Prostate gland (tissue), 2 donors: Measurements from ENCODE around the gene TYMP. TPM values are rescaled to one million over a fixed set of nuclear protein-coding genes. Genes with fewer than 3 reads are reported as not detected.

Source experiments
- DNase-seq: peaks from one replicate; pipeline ENCODE4 v3.0.0-alpha.2; 2019; ENCODE audit warnings: low spot score
- H3K27ac ChIP-seq, 2 donors: fragments of 200-600 bp; sonication (generic); 2 replicates each; pipeline ENCODE4 v1.5.1; 2017 to 2019
- H3K27me3 ChIP-seq: fragments of 200-600 bp; sonication (generic); replicated peaks from 2 replicates; pipeline ENCODE4 v1.5.1; 2019; ENCODE audit not compliant: insufficient read depth
- H3K36me3 ChIP-seq, 2 donors: fragments of 200-600 bp; sonication (generic); 1 replicate in 1 of 2; 2 replicates in 1 of 2; pipeline versions ENCODE4 v1.5.1 to v1.8.1; 2017 to 2019
- H3K4me1 ChIP-seq: fragments of 200-600 bp; sonication (generic); replicated peaks from 2 replicates; pipeline ENCODE4 v1.5.1; 2019
- H3K4me3 ChIP-seq, 2 donors: fragments of 200-600 bp; sonication (generic); 2 replicates each; pipeline ENCODE4 v1.5.1; 2017 to 2019
- H3K9me3 ChIP-seq: fragments of 200-600 bp; sonication (generic); 2 replicates; pipeline ENCODE4 v1.5.1; 2017
- CTCF ChIP-seq, 4 experiments: fragments of 200-600 bp in 2 of 4; fragments of 450-650 bp in 2 of 4; sonication (generic) in 2 of 4; IDR thresholded peaks; 1 replicate in 3 of 4; 2 replicates in 1 of 4; pipeline ENCODE4 v1.5.1; 2016 to 2019; ENCODE audit warnings: antibody characterized with exemption in 4 of 4, mild to moderate bottlenecking in 2 of 4, moderate library complexity in 2 of 4
- POLR2A ChIP-seq: fragments of 450-650 bp; IDR thresholded peaks from one replicate; pipeline ENCODE4 v1.6.1; 2016; ENCODE audit warnings: antibody characterized with exemption, mild to moderate bottlenecking
- POLR2AphosphoS5 ChIP-seq: sonication (generic); formaldehyde crosslinking; IDR thresholded peaks from one replicate; pipeline ENCODE4 v1.6.1; 2017; ENCODE audit warnings: antibody characterized with exemption
- WGBS: methylation state at CpG from one replicate; pipeline ENCODE4 v1.1.5; 2018; 5-methylcytosine and 5-hydroxymethylcytosine counted together
- intact Hi-C: fragments of 100-400 bp; cut with DNase I; formaldehyde crosslinking; loops from one replicate; pipeline ENCODE4 v1.14.2; 2022
- total RNA-seq, 2 donors: library from RNA; depleted of rRNA; stranded (reverse); fragments of >200 nt; gene quantifications; one replicate each; pipeline ENCODE4 v1.1.0, GENCODE V29; 2016

The TYMP gene
- total RNA-seq, 2 donors from 2014 or later, result 35.8 to 42.8 TPM

DNA sequence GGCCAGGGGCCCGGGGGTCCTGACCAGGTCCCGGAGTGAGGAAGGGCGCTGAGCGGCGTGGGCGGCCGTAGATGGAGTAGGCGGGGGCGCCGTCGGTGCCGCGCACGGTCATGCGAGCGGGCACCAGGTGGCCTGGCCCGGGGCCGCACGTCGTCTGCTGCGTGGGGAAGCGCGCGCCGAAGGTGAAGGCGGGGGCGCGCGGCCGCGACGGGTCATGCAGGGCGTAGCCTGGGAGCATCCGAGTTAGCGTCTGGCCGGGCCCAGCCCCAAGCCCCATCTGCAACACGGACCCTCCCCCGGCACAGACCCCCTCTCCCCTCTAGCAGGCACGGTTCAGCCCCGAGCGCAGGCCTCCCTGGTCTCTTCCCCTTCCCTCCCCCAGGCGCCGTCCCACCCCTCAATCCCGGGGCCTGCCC, 1.7 kb upstream of the TYMP start:
- Histone ChIP-seq H3K27ac (peak overlapping the region; percentile 65 to 83), H3K27me3 (no peaks in the 10 kb centered on the region), H3K4me3 (peak overlapping the region; percentile 36 to 43), H3K36me3 (no peaks in the 10 kb centered on the region), H3K9me3 (no peaks in the 10 kb centered on the region), H3K4me1 (peaks cover 8% of the 10 kb centered on the region)
- TF ChIP-seq POLR2AphosphoS5 (no peak), POLR2A (peak; percentile 45), CTCF (IDR thresholded peaks at IDR 0.05) (no peak)
- no peak for DNase-seq
- intact Hi-C loops, result no loop called here
- 2% methylated on average over 44 of the region's 44 CpGs for WGBS

- DNase-seq, result peak; percentile 84
- H3K4me3 ChIP-seq, result peak overlapping the region; percentile 36 to 43
- no peaks in the 10 kb centered on the region for H3K27me3 ChIP-seq
- TF ChIP-seq CTCF (IDR thresholded peaks at IDR 0.05) (no peak), POLR2A (peak; percentile 93), POLR2AphosphoS5 (peak; percentile 71)
- peak overlapping the region; percentile 65 to 83 for H3K27ac ChIP-seq
- H3K36me3 ChIP-seq, result no peaks in the 10 kb centered on the region
- no peaks in the 10 kb centered on the region for H3K9me3 ChIP-seq
- intact Hi-C loops, result no loop called here
- peaks cover 8% of the 10 kb centered on the region for H3K4me1 ChIP-seq
- 9% methylated on average over 48 of the region's 53 CpGs for WGBS
Observed at GRCh38 chr22:50530877-50531545, 1.2 kb upstream of the TYMP start.

GRCh38 chr22:50530580-50530876, 716 bp upstream of the TYMP start:
- intact Hi-C loops, result no loop called here
- TF ChIP-seq POLR2AphosphoS5, result no peak
- TF ChIP-seq POLR2A, result no peak
- TF ChIP-seq CTCF (IDR thresholded peaks at IDR 0.05), result no peak
- Histone ChIP-seq H3K27me3 (no peaks in the 10 kb centered on the region), H3K9me3 (no peaks in the 10 kb centered on the region), H3K4me3 (peak overlapping the region; percentile 36 to 43), H3K27ac (peak overlapping the region; percentile 65 to 83), H3K4me1 (peaks cover 8% of the 10 kb centered on the region), H3K36me3 (no peaks in the 10 kb centered on the region)
- WGBS, result 3% methylated on average over 16 of the region's 21 CpGs
- no peak for DNase-seq

- no peak for DNase-seq
- intact Hi-C loops, result no loop called here
- H3K9me3 ChIP-seq, result no peaks in the 10 kb centered on the region
- H3K4me1 ChIP-seq, result peaks cover 13% of the 10 kb centered on the region
- peak overlapping the region; percentile 65 to 83 for H3K27ac ChIP-seq
- H3K4me3 ChIP-seq, result peak overlapping the region; percentile 36 to 43
- WGBS, result 3% methylated on average over 28 of the region's 50 CpGs
- H3K27me3 ChIP-seq, result no peaks in the 10 kb centered on the region
- TF ChIP-seq POLR2A (no peak), CTCF (IDR thresholded peaks at IDR 0.05) (no peak)
- no peaks in the 10 kb centered on the region for H3K36me3 ChIP-seq
Observed at GRCh38 chr22:50529416-50529896, 356 bp downstream of the TYMP start.
